ENCODE results near the gene SDF4. TPM values are rescaled to one million over a fixed set of nuclear protein-coding genes. Genes with fewer than 3 reads are reported as not detected.

Gene SDF4
- total and polyA plus RNA-seq, 8 donors, result 50.3 to 404 (median 63.6) TPM

GRCh38 chr1:1236945-1237873 lies 5.4 kb upstream of the SDF4 start:
- 19 to 41% (median 21%) methylated on average over 15 to 34 of the region's 34 CpGs for WGBS, 5 donors
- no peak overlapping the region for H3K4me3 ChIP-seq
- intact Hi-C loops (cut with DNase I; ENCODE audit: low total_unique reads), result no loop called here
- TF ChIP-seq EP300 (IDR thresholded peaks at IDR 0.05), result no peak
- TF ChIP-seq, protein P1, sequence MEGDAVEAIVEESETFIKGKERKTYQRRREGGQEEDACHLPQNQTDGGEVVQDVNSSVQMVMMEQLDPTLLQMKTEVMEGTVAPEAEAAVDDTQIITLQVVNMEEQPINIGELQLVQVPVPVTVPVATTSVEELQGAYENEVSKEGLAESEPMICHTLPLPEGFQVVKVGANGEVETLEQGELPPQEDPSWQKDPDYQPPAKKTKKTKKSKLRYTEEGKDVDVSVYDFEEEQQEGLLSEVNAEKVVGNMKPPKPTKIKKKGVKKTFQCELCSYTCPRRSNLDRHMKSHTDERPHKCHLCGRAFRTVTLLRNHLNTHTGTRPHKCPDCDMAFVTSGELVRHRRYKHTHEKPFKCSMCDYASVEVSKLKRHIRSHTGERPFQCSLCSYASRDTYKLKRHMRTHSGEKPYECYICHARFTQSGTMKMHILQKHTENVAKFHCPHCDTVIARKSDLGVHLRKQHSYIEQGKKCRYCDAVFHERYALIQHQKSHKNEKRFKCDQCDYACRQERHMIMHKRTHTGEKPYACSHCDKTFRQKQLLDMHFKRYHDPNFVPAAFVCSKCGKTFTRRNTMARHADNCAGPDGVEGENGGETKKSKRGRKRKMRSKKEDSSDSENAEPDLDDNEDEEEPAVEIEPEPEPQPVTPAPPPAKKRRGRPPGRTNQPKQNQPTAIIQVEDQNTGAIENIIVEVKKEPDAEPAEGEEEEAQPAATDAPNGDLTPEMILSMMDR (IDR thresholded peaks at IDR 0.05), result no peak
- no peak for TF ChIP-seq POLR2A (IDR thresholded peaks at IDR 0.05)
- no peak for TF ChIP-seq POLR2AphosphoS5 (IDR thresholded peaks at IDR 0.05)
- H3K27ac ChIP-seq, result no peak overlapping the region
- peaks cover 0 to 19% (median 15%) of the 10 kb centered on the region in 4 donors for H3K36me3 ChIP-seq
- H3K27me3 ChIP-seq, result peaks cover 0 to 53% (median 41%) of the 10 kb centered on the region in 3 donors
- peaks cover 21 to 47% (median 44%) of the 10 kb centered on the region in 4 donors for H3K4me1 ChIP-seq
- DNase-seq, result peak in 1 of 2 donors; percentile 62
- peaks cover 0 to 3% (median 0%) of the 10 kb centered on the region in 4 donors for H3K9me3 ChIP-seq

- WGBS, 5 donors, result 71 to 77% (median 72%) methylated on average over 14 to 22 of the region's 22 CpGs
- Histone ChIP-seq H3K36me3 (peaks cover 0 to 19% (median 15%) of the 10 kb centered on the region in 4 donors), H3K4me3 (no peak overlapping the region), H3K27me3 (peaks cover 0 to 48% (median 41%) of the 10 kb centered on the region in 3 donors), H3K4me1 (peaks cover 21 to 47% (median 44%) of the 10 kb centered on the region in 4 donors), H3K27ac (no peak overlapping the region), H3K9me3 (peaks cover 0 to 3% (median 0%) of the 10 kb centered on the region in 4 donors)
- intact Hi-C loops (cut with DNase I; ENCODE audit: low total_unique reads), result no loop called here
- no peak for DNase-seq
- TF ChIP-seq POLR2A (IDR thresholded peaks at IDR 0.05) (no peak), POLR2AphosphoS5 (IDR thresholded peaks at IDR 0.05) (no peak)
Measured at GRCh38 chr1:1236176-1236763, 4.5 kb upstream of the SDF4 start.

GRCh38 chr1:1235016-1235744 lies 3.4 kb upstream of the SDF4 start:
- no peak for DNase-seq
- peaks cover 27 to 57% (median 54%) of the 10 kb centered on the region in 4 donors for H3K4me1 ChIP-seq
- H3K9me3 ChIP-seq, result peaks cover 0 to 3% (median 0%) of the 10 kb centered on the region in 4 donors
- TF ChIP-seq EP300 (IDR thresholded peaks at IDR 0.05) (no peak), POLR2A (IDR thresholded peaks at IDR 0.05) (no peak), POLR2AphosphoS5 (IDR thresholded peaks at IDR 0.05) (no peak)
- TF ChIP-seq, protein P1 (IDR thresholded peaks at IDR 0.05), result no peak
- H3K36me3 ChIP-seq, result peaks cover 0 to 19% (median 15%) of the 10 kb centered on the region in 4 donors
- no peak overlapping the region for H3K4me3 ChIP-seq
- peaks cover 0 to 38% (median 34%) of the 10 kb centered on the region in 3 donors for H3K27me3 ChIP-seq
- intact Hi-C loops (cut with DNase I; ENCODE audit: low total_unique reads), result no loop called here
- no peak overlapping the region for H3K27ac ChIP-seq
- WGBS, 5 donors, result 86 to 91% (median 90%) methylated on average over 19 to 27 of the region's 27 CpGs

- no peak for TF ChIP-seq POLR2AphosphoS5 (IDR thresholded peaks at IDR 0.05)
- TF ChIP-seq EP300 (IDR thresholded peaks at IDR 0.05), result no peak
- TF ChIP-seq POLR2A (IDR thresholded peaks at IDR 0.05), result no peak
- TF ChIP-seq, protein P1 (IDR thresholded peaks at IDR 0.05), result no peak
- peaks cover 36 to 66% (median 59%) of the 10 kb centered on the region in 4 donors for H3K4me1 ChIP-seq
- 93 to 95% (median 95%) methylated on average over 22 to 28 of the region's 28 CpGs for WGBS, 5 donors
- peaks cover 0 to 3% (median 0%) of the 10 kb centered on the region in 4 donors for H3K9me3 ChIP-seq
- H3K27ac ChIP-seq, result no peak overlapping the region
- peaks cover 0 to 27% (median 17%) of the 10 kb centered on the region in 4 donors for H3K36me3 ChIP-seq
- intact Hi-C loops (cut with DNase I; ENCODE audit: low total_unique reads), result no loop called here
- peaks cover 0 to 30% (median 25%) of the 10 kb centered on the region in 3 donors for H3K27me3 ChIP-seq
- no peak overlapping the region for H3K4me3 ChIP-seq
- no peak for DNase-seq
Measured at GRCh38 chr1:1234180-1234808, 2.5 kb upstream of the SDF4 start.

Data from stomach (tissue), 9 donors.